GM12872 (cell line): Measurements from ENCODE around the gene GJD2.

Experiments used
- TF ChIP-seq, protein P1 (sequence below): IDR thresholded peaks from 3 replicates; pipeline ENCODE4 v1.5.1; 2011; ENCODE audit warnings: low read depth, mild to moderate bottlenecking, low read length, moderate library complexity; ENCODE audit not compliant: insufficient read depth

Gene GJD2

GRCh38 chr15:34754674-34755418, at the start of gene GJD2:
Gene GJD2 (minus strand): TSS chr15:34754998. CDS start chr15:34754488, 510 bp downstream.
- TF ChIP-seq, protein P1, sequence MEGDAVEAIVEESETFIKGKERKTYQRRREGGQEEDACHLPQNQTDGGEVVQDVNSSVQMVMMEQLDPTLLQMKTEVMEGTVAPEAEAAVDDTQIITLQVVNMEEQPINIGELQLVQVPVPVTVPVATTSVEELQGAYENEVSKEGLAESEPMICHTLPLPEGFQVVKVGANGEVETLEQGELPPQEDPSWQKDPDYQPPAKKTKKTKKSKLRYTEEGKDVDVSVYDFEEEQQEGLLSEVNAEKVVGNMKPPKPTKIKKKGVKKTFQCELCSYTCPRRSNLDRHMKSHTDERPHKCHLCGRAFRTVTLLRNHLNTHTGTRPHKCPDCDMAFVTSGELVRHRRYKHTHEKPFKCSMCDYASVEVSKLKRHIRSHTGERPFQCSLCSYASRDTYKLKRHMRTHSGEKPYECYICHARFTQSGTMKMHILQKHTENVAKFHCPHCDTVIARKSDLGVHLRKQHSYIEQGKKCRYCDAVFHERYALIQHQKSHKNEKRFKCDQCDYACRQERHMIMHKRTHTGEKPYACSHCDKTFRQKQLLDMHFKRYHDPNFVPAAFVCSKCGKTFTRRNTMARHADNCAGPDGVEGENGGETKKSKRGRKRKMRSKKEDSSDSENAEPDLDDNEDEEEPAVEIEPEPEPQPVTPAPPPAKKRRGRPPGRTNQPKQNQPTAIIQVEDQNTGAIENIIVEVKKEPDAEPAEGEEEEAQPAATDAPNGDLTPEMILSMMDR, result no peak

- TF ChIP-seq, protein P1, result no peak
Measured at GRCh38 chr15:34804113-34804512, 49.3 kb upstream of the GJD2 start.

DNA sequence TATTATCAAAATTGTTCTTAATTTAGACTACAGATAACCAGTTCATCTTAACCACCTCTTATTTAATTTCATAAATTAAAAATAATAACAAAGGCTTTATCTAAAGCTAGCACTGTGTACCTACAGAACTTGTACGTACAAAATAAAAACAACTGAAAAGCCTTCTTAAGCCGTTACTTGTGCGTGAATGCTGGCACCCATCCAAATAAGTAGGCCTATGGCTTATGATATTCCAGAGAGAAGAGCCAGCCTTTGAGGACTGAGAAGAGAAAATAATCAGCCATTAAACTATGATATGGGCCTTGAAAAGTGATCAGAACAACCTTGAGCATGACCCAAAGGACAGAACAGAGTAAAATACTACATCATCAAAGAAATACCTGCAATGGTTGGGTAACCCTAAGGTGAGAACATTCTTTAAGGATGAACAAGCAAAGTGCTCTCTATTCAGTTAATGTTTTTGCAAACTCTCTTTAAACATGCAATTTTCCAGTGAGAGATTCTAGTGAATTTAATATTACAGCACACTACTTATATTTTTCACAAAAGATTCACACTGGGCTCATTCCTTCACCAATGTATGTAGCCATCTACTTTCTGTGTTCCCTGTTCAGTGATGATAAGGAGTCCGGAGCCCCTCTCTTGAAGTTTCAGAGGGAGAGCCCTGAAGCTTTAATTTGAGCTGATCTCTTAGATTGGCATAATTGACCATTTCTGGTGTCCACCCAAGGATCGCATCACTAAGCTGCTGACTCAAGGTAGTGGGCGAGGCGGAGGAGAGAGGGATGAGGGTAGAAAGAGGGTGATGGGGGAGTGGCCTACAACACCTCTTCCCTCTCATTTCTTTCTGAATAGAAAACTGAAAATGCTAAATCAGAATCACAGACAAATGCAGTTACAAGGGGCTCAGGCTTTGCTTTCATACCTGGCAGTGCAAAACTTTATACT, 48.3 kb upstream of the GJD2 start:
- TF ChIP-seq, protein P1, result no peak

GRCh38 chr15:34802371-34802770, 47.6 kb upstream of the GJD2 start:
- TF ChIP-seq, protein P1, result no peak

GRCh38 chr15:34799149-34800101, 44.6 kb upstream of the GJD2 start:
- TF ChIP-seq, protein P1, result no peak

DNA sequence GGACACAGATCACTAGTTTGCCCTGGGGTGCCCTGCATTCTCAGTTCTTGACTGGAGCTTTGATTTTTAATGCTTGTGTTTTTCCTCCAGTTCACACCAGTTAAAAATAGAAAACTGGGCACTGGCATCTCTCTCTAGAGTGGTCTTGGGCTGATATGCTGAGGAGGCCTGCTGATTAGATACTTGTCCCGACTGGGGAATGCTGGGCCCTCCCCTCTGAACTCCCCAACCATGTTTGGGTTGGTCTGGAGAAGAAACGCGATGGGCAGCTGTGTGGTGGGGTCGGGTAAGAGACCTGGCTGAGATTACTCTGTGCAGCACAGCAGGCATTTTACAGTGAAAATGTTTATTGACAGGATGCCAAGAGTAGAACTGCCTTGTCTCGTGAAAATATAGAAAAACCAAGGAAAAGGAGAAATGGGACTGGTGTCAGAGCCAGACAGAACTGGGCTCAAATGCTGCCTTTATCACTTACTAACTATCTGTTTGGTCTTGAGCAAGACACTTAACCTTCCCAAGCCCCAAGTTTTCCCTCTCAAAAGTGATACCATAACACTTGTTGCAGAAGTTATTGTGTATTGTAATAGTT, 42.1 kb upstream of the GJD2 start:
- TF ChIP-seq, protein P1, result no peak
